ENCODE results near the gene SNRNP25.
"Not testable (repeated sequence)": the region's sequence is repeated elsewhere in the genome, so short reads cannot be mapped to it uniquely, and the experiment has no call there.

The SNRNP25 gene

GRCh38 chr16:42069-42457 is 11.6 kb upstream of the SNRNP25 start:
- DNase-seq = no peak

GRCh38 chr16:42691-43090 is 10.9 kb upstream of the SNRNP25 start:
- DNase-seq = no peak

GRCh38 chr16:43294-43693 is 10.3 kb upstream of the SNRNP25 start:
- DNase-seq = no peak

GRCh38 chr16:44655-45054 is 9.0 kb upstream of the SNRNP25 start:
- DNase-seq = no peak

GRCh38 chr16:45454-45853 is 8.2 kb upstream of the SNRNP25 start:
- no peak for DNase-seq

GRCh38 chr16:46510-46909 is 7.1 kb upstream of the SNRNP25 start:
- DNase-seq = not testable (repeated sequence)

- DNase-seq = no peak
Observed at GRCh38 chr16:47234-47633, 6.4 kb upstream of the SNRNP25 start.

GRCh38 chr16:50769-51591 is 2.6 kb upstream of the SNRNP25 start:
- DNase-seq = no peak

GRCh38 chr16:54237-54581 is 581 bp downstream of the SNRNP25 start:
- no peak for DNase-seq

- no peak for DNase-seq
Observed at GRCh38 chr16:55571-56136, 2.0 kb downstream of the SNRNP25 start.

GRCh38 chr16:56231-56927 is 2.8 kb downstream of the SNRNP25 start:
- no peak for DNase-seq

- DNase-seq = no peak
Observed at GRCh38 chr16:57711-58110, 4.1 kb downstream of the SNRNP25 start.

GRCh38 chr16:58491-59439 is 5.1 kb downstream of the SNRNP25 start:
- DNase-seq = no peak

- no peak for DNase-seq
Observed at GRCh38 chr16:59440-60059, 5.9 kb downstream of the SNRNP25 start.

GRCh38 chr16:60166-60565 is 6.5 kb downstream of the SNRNP25 start:
- DNase-seq = no peak

GRCh38 chr16:60929-61878 is 7.6 kb downstream of the SNRNP25 start:
- DNase-seq = no peak

- DNase-seq = no peak
Observed at GRCh38 chr16:61879-62281, 8.3 kb downstream of the SNRNP25 start.

GRCh38 chr16:62283-62967 is 8.8 kb downstream of the SNRNP25 start:
- DNase-seq = no peak

- no peak for DNase-seq
Observed at GRCh38 chr16:62968-63391, 9.4 kb downstream of the SNRNP25 start.

- DNase-seq = no peak
Observed at GRCh38 chr16:63466-63865, 9.8 kb downstream of the SNRNP25 start.
